HepG2 (cell line): ENCODE results near the gene SELENOT. TPM values are rescaled to one million over a fixed set of nuclear protein-coding genes. Genes with fewer than 3 reads are reported as not detected.
A peak's percentile ranks its signal among the peaks of the same experiment; 100 is the strongest.

ENCODE experiments used
- ARNT ChIP-seq: fragments of 450-650 bp; IDR thresholded peaks from 2 replicates; pipeline ENCODE4 v1.6.1; 2017
- ARNT2 ChIP-seq: sonication (generic); formaldehyde crosslinking; IDR thresholded peaks from 2 replicates; pipeline ENCODE4 v1.8.0; 2022; ENCODE audit warnings: mild to moderate bottlenecking, low read depth, missing genetic modification reagents, moderate library complexity
- ATRX ChIP-seq: sonication (generic); formaldehyde crosslinking; IDR thresholded peaks from 2 replicates; pipeline ENCODE4 v1.4.0; 2020; ENCODE audit warnings: missing genetic modification reagents, borderline replicate concordance
- GZF1 ChIP-seq: sonication (generic); formaldehyde crosslinking; IDR thresholded peaks from 2 replicates; pipeline ENCODE4 v1.5.1; 2020; ENCODE audit warnings: mild to moderate bottlenecking, missing genetic modification reagents
- HNRNPLL ChIP-seq: fragments of 200-400 bp; formaldehyde crosslinking; IDR thresholded peaks from 2 replicates; pipeline ENCODE4 v1.6.1; 2017; ENCODE audit warnings: mild to moderate bottlenecking, low read depth, low read length; ENCODE audit not compliant: poor library complexity, severe bottlenecking
- KDM5B ChIP-seq: sonication (generic); formaldehyde crosslinking; IDR thresholded peaks from 2 replicates; pipeline ENCODE4 v1.4.0; 2020; ENCODE audit warnings: missing genetic modification reagents, mild to moderate bottlenecking, borderline replicate concordance
- KLF15 ChIP-seq: sonication (generic); formaldehyde crosslinking; IDR thresholded peaks from 2 replicates; pipeline ENCODE4 v1.8.1; 2023; ENCODE audit warnings: borderline replicate concordance, mild to moderate bottlenecking, inconsistent platforms, missing genetic modification reagents, mixed read lengths
- LCORL ChIP-seq, 2 experiments: fragments of 450-650 bp in 1 of 2; sonication (generic) in 1 of 2; formaldehyde crosslinking in 1 of 2; IDR thresholded peaks; 2 replicates each; pipeline versions ENCODE4 v1.5.0 to v1.6.1; 2017 to 2020; ENCODE audit warnings: antibody characterized with exemption in 1 of 2, missing genetic modification reagents in 1 of 2
- NR2C2 ChIP-seq: sonication (generic); formaldehyde crosslinking; IDR thresholded peaks from 2 replicates; pipeline ENCODE4 v1.4.0; 2020; ENCODE audit warnings: missing genetic modification reagents, mild to moderate bottlenecking, moderate library complexity, borderline replicate concordance
- PHF5A ChIP-seq: IDR thresholded peaks from one replicate; pipeline ENCODE4 v1.6.1; 2018; ENCODE audit warnings: low read depth, missing genetic modification reagents; ENCODE audit not compliant: unreplicated experiment
- RBFOX2 ChIP-seq: fragments of 200-400 bp; formaldehyde crosslinking; IDR thresholded peaks from 2 replicates; pipeline ENCODE4 v1.6.1; 2017; ENCODE audit warnings: low read depth, mild to moderate bottlenecking, low read length
- STAT6 ChIP-seq: sonication (generic); formaldehyde crosslinking; IDR thresholded peaks from 2 replicates; pipeline ENCODE4 v1.4.0; 2020; ENCODE audit warnings: missing genetic modification reagents, mild to moderate bottlenecking, borderline replicate concordance
- USF2 ChIP-seq, 2 experiments: sonication (generic) in 1 of 2; formaldehyde crosslinking in 1 of 2; IDR thresholded peaks; 2 replicates each; pipeline versions ENCODE4 v1.5.1 to v1.6.1; 2011 to 2020; ENCODE audit warnings: borderline replicate concordance in 1 of 2, low read depth in 1 of 2, low read length in 1 of 2, mild to moderate bottlenecking in 1 of 2, missing genetic modification reagents in 1 of 2, moderate library complexity in 1 of 2
- ZBTB43 ChIP-seq: sonication (generic); formaldehyde crosslinking; conservative IDR thresholded peaks from 2 replicates; pipeline ENCODE4 v1.4.0; 2020; ENCODE audit warnings: missing genetic modification reagents
- ZNF460 ChIP-seq: sonication (generic); formaldehyde crosslinking; IDR thresholded peaks from 2 replicates; pipeline ENCODE4 v1.5.1; 2020; ENCODE audit warnings: missing genetic modification reagents, mild to moderate bottlenecking, borderline replicate concordance
- ZNF687 ChIP-seq: sonication (generic); formaldehyde crosslinking; IDR thresholded peaks from 2 replicates; pipeline ENCODE4 v1.5.1; 2020; ENCODE audit warnings: mild to moderate bottlenecking, missing genetic modification reagents, moderate library complexity
- polyA plus RNA-seq, 8 experiments: library from polyadenylated mRNA; depleted of rRNA in 3 of 8; stranded (reverse) in 7 of 8; unstranded in 1 of 8; fragments of >200 nt; fragmentation: Illumina TruSeq in 4 of 8; extraction: Trizol in 4 of 8; gene quantifications; 2 replicates each; pipeline versions ENCODE4 v1.2.1 to v1.2.3, GENCODE V29; 2011 to 2016; ENCODE audit warnings: low read depth in 4 of 8, missing spikeins in 1 of 8, mixed read lengths in 1 of 8; ENCODE audit not compliant: insufficient read depth in 1 of 8
- total RNA-seq, 5 experiments: library from RNA; depleted of rRNA; stranded (reverse); fragments of >200 nt; fragmentation: Illumina TruSeq; extraction: Trizol; gene quantifications; 2 replicates each; pipeline ENCODE4 v1.2.3, GENCODE V29; 2016; ENCODE audit warnings: low read depth in 1 of 5

SELENOT gene
- total and polyA plus RNA-seq, 2 of the 13 experiments (the other 11 are each of a cell fraction or from before 2014, with no cell fraction given): 122 to 273 TPM

GRCh38 chr3:150603153-150603979 lies at the start of gene SELENOT (continued):
- TF ChIP-seq ZNF460 (CRISPR knock-in tag) (peak; percentile 34; the same call in 1 of the 2 replicates), NR2C2 (CRISPR knock-in tag) (peak; percentile 59; the same call in 1 of the 2 replicates), ARNT2 (peak; percentile 86), GZF1 (CRISPR knock-in tag) (peak; percentile 83; the same call in 1 of the 2 replicates), LCORL (IDR thresholded peaks at IDR 0.05) (peak; percentile 58; the same call in 1 of the 2 replicates), LCORL (CRISPR knock-in tag; IDR thresholded peaks at IDR 0.05) (peak; percentile 61), ZNF687 (CRISPR knock-in tag) (peak; percentile 98), PHF5A (peak; percentile 29), USF2 (IDR thresholded peaks at IDR 0.05; ENCODE audit: low read depth, low read length) (no peak), USF2 (CRISPR knock-in tag; IDR thresholded peaks at IDR 0.05; ENCODE audit: borderline replicate concordance) (no peak), ZBTB43 (peak; percentile 82; the same call in 1 of the 2 replicates), ARNT (no peak), STAT6 (no peak; the same call in 1 of the 2 replicates), KDM5B (CRISPR knock-in tag) (peak; percentile 96; the same call in 1 of the 2 replicates), RBFOX2 (peak; percentile 94), KLF15 (CRISPR knock-in tag) (peak; percentile 69; the same call in 1 of the 2 replicates), ATRX (CRISPR knock-in tag) (no peak), HNRNPLL (peak; percentile 71)
